SK-N-MC (cell line): Measurements from ENCODE around the gene ANKS3.

Experiments used
- EZH2 ChIP-seq: fragments of 200-600 bp; sonication (generic); IDR thresholded peaks from one replicate; pipeline ENCODE4 v1.6.1; 2017; ENCODE audit warnings: antibody characterized with exemption
- POLR2AphosphoS5 ChIP-seq: IDR thresholded peaks from 2 replicates; pipeline ENCODE4 v1.6.1; 2012; ENCODE audit warnings: mild to moderate bottlenecking, low read depth, low read length, borderline replicate concordance

- TF ChIP-seq POLR2AphosphoS5 (no peak), EZH2 (no peak)
Measured at GRCh38 chr16:4674926-4675530, 59.0 kb downstream of the ANKS3 start.
